H1 (cell line): Measurements from ENCODE around the gene CLEC12A. TPM values are rescaled to one million over a fixed set of nuclear protein-coding genes. Genes with fewer than 3 reads are reported as not detected.

Source experiments
- polyA plus RNA-seq, 7 experiments: library from polyadenylated mRNA; depleted of rRNA in 3 of 7; stranded (reverse) in 5 of 7; unstranded in 2 of 7; fragments of >200 nt in 5 of 7; fragments of 200-250 nt in 2 of 7; gene quantifications; 1 replicate in 5 of 7; 2 replicates in 1 of 7; 4 replicates in 1 of 7; pipeline versions ENCODE4 v1.2.1 to v1.2.3, GENCODE V29; 2011 to 2013; ENCODE audit warnings: missing spikeins in 2 of 7, mixed read lengths in 2 of 7
- total RNA-seq: library from RNA; stranded (reverse); fragmentation: NEBNext Ultra II Directional; extraction: Animal tissue kit (Norgen Biotek cat#: 25700); gene quantifications from 2 replicates; pipeline ENCODE4 v1.2.1, GENCODE V29; 2021

The CLEC12A gene
- total and polyA plus RNA-seq, 2 of the 8 experiments (the other 6 are each of a cell fraction or from before 2014, with no cell fraction given), result not detected

Other genes starting within 250 kb of the CLEC12A start
- not detected in 2 replicates for gene CLECL1, start 238.3 kb upstream of the CLEC12A start, total RNA-seq
- not detected in 2 replicates for gene CLECL1, start 238.3 kb upstream of the CLEC12A start, polyA plus RNA-seq (2011; rRNA removed)
- not detected in 2 replicates for gene CD69, start 210.5 kb upstream of the CLEC12A start, total RNA-seq
- not detected in 2 replicates for gene CD69, start 210.5 kb upstream of the CLEC12A start, polyA plus RNA-seq (2011; rRNA removed)
- gene KLRF1, start 143.9 kb upstream of the CLEC12A start, total RNA-seq, result not detected in 2 replicates
- not detected in 2 replicates for gene KLRF1, start 143.9 kb upstream of the CLEC12A start, polyA plus RNA-seq (2011; rRNA removed)
- not detected in 2 replicates for gene CLEC2B, start 102.1 kb upstream of the CLEC12A start, total RNA-seq
- gene CLEC2B, start 102.1 kb upstream of the CLEC12A start, polyA plus RNA-seq (2011; rRNA removed), result not detected in 2 replicates
- gene KLRF2, start 89.9 kb upstream of the CLEC12A start, total RNA-seq, result not detected in 2 replicates
- gene KLRF2, start 89.9 kb upstream of the CLEC12A start, polyA plus RNA-seq (2011; rRNA removed), result not detected in 2 replicates
- gene CLEC2A, start 39.0 kb upstream of the CLEC12A start, total RNA-seq, result 2.8 and 3.7 TPM in 2 replicates
- gene CLEC2A, start 39.0 kb upstream of the CLEC12A start, polyA plus RNA-seq (2011; rRNA removed), result 0.24 and 0.63 TPM in 2 replicates
- not detected in 2 replicates for gene CLEC1B, start 27.7 kb downstream of the CLEC12A start, total RNA-seq
- gene CLEC1B, start 27.7 kb downstream of the CLEC12A start, polyA plus RNA-seq (2011; rRNA removed), result not detected in 2 replicates
- not detected in 2 replicates for gene CLEC12B, start 39.2 kb downstream of the CLEC12A start, total RNA-seq
- not detected in 2 replicates for gene CLEC12B, start 39.2 kb downstream of the CLEC12A start, polyA plus RNA-seq (2011; rRNA removed)
- gene CLEC9A, start 59.3 kb downstream of the CLEC12A start, total RNA-seq, result not detected in 2 replicates
- gene CLEC9A, start 59.3 kb downstream of the CLEC12A start, polyA plus RNA-seq (2011; rRNA removed), result not detected in 2 replicates
- gene CLEC1A, start 127.6 kb downstream of the CLEC12A start, total RNA-seq, result not detected in 2 replicates
- 0.13 and 0.20 TPM in 2 replicates for gene CLEC1A, start 127.6 kb downstream of the CLEC12A start, polyA plus RNA-seq (2011; rRNA removed)
- gene CLEC7A, start 158.8 kb downstream of the CLEC12A start, total RNA-seq, result 0.15 TPM in 1 of 2 replicates, not detected in the other
- gene CLEC7A, start 158.8 kb downstream of the CLEC12A start, polyA plus RNA-seq (2011; rRNA removed), result 0.06 and 0.09 TPM in 2 replicates
- gene OLR1, start 200.7 kb downstream of the CLEC12A start, total RNA-seq, result not detected in 2 replicates
- gene OLR1, start 200.7 kb downstream of the CLEC12A start, polyA plus RNA-seq (2011; rRNA removed), result not detected in 2 replicates
- gene TMEM52B, start 207.6 kb downstream of the CLEC12A start, total RNA-seq, result not detected in 2 replicates
- gene TMEM52B, start 207.6 kb downstream of the CLEC12A start, polyA plus RNA-seq (2011; rRNA removed), result not detected in 2 replicates
- 80.9 and 87.9 TPM in 2 replicates for gene GABARAPL1, start 241.5 kb downstream of the CLEC12A start, total RNA-seq
- 35.9 and 56.1 TPM in 2 replicates for gene GABARAPL1, start 241.5 kb downstream of the CLEC12A start, polyA plus RNA-seq (2011; rRNA removed)